ENCODE measurements around the gene SPTLC3.

GRCh38 chr20:13125486-13125885, 116.7 kb downstream of the SPTLC3 start:
- TF ChIP-seq POLR2AphosphoS5 (IDR thresholded peaks at IDR 0.05; ENCODE audit: low read depth, low read length) (no peak), POLR2A (IDR thresholded peaks at IDR 0.05; ENCODE audit: low read depth, low read length) (no peak), TAF1 (IDR thresholded peaks at IDR 0.05; ENCODE audit: low read depth, low read length) (no peak), SPI1 (IDR thresholded peaks at IDR 0.05; ENCODE audit: low read depth, low read length) (no peak)
